CD4-positive, alpha-beta T cell treated with Interleukin-4 for 1 hour (primary cell): ENCODE data around the gene C12orf57.

Experiments used
- DNase-seq, 2 donors: peaks; one replicate each; pipeline ENCODE4 v3.0.0-alpha.2; 2020 to 2022

C12orf57 gene

DNA sequence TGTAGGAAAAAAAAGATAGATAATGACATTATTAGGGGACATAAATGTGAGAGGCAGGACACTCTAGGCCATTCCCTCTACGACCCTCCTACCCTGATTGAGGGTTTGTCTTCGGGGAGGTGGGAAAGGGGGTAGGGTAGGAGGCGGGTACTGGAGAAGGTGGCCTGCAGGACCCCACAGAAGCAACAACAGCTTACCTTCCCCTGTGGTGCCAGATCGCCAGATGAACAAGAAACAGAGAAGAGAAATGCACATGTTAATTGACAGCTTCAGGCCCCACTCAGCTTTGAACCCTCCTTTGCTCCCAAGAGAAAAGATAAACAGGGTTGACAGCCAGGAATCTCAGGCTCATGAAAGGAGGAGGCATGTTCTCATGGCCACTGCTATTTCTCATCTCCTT, 21.9 kb downstream of the C12orf57 start:
- no peak for DNase-seq

DNA sequence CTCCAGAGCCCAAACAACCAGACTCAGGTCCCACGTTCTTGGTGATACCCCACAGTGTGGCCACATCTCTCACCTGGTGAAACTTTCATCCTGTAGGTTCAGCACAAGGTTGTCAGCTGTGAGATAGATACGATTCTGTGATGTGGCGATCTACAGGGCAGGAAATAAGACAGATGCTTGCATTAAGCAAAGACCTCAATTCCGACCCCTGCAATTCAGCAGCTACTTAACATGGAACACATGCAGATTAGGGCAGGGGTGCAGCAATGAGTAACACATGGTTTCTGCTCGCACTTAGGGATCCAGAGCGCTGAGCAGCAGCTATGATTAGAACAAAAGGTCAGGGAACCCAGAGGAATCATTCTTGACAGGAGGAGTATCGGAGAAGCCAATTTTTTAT, 22.5 kb downstream of the C12orf57 start:
- DNase-seq: no peak

GRCh38 chr12:6967651-6968100, 23.9 kb downstream of the C12orf57 start:
- no peak for DNase-seq

GRCh38 chr12:6968426-6968825, 24.6 kb downstream of the C12orf57 start:
- DNase-seq: no peak

- DNase-seq: no peak
These were observed 26.3 kb downstream of the C12orf57 start for GRCh38 chr12:6970096-6970527.

GRCh38 chr12:6974180-6974579, 30.4 kb downstream of the C12orf57 start:
- DNase-seq: no peak

GRCh38 chr12:6975297-6976032, 31.6 kb downstream of the C12orf57 start:
- no peak for DNase-seq

DNA sequence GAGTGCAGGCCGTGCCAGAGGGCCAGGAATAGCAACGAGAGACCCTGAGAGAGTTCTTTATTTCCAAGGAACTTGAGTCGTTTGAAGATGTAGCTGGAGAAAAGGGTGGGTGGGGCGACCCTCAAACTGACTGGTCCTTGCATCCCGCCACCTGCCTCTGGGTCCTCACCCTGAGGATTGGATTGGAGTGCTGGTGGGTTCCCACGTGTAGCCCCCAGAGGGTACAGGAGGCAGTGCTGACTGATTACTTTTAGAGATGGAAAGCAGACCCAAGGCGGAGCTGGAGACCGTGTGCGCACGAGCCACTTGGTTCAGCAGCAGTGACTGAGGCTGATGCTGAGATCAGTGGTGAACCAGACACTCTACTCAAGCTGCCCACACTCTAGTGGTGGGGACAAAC, 33.8 kb downstream of the C12orf57 start:
- DNase-seq: no peak

GRCh38 chr12:6978188-6978587, 34.4 kb downstream of the C12orf57 start:
- no peak for DNase-seq

DNA sequence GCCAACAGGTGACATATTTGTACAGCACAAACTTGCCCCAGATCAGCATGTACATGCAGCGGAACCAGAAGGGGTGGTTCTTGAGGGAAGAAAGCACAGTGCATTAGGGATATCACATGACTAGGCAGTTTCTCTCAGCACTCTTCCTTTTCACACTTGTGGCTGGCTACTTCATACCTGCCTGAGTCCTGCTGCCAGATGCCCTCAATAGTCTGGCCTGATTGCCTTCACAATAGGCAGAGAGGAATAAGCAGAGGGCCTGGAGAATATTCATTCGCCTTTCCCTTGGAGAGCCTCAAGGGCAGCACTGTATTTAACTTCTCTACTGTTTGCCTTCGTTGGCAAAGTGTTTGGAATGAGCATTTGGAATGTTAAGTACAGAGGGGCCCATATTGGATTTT, 34.8 kb downstream of the C12orf57 start:
- DNase-seq: no peak

DNA sequence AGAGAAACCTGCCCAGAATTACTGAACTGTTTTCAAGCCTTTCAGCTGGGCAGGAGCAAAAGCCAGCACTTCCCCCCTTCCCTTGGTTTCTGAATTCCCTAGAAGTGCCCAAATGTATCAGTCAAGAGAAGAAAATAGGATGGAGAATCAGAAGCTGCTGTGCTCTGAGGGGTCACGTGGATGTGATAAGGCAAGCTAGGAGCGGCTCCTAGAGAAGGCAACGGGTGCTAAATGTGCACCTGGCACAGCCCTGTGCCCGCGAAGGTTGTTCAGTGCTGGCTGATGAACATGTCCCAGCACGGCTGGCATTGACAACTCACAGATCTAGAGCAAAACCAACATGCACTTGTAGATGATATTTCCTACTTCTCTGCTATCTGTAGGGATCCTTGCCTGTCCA, 35.2 kb downstream of the C12orf57 start:
- no peak for DNase-seq

GRCh38 chr12:6979453-6979852, 35.6 kb downstream of the C12orf57 start:
- DNase-seq: no peak

DNA sequence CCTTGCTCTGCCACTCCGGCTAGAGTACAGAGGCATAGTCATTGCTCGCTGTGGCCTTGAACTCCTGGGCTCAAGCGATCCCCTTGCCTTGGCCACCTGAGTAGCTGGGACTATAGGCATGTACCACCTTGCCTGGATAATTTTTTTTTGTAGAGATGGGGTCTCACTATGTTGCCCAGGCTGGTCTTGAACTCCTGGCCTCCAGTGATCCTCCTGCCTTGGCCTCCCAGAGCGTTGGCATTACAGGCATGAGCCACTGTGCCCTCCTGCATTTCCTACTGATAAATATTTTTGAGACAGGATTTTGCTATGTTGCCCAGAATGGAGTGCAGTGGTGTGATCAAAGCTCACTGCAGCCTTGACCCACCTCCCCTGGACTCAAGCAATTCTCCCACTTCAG, 36.3 kb downstream of the C12orf57 start:
- no peak for DNase-seq

GRCh38 chr12:6980740-6981139, 36.9 kb downstream of the C12orf57 start:
- no peak for DNase-seq

DNA sequence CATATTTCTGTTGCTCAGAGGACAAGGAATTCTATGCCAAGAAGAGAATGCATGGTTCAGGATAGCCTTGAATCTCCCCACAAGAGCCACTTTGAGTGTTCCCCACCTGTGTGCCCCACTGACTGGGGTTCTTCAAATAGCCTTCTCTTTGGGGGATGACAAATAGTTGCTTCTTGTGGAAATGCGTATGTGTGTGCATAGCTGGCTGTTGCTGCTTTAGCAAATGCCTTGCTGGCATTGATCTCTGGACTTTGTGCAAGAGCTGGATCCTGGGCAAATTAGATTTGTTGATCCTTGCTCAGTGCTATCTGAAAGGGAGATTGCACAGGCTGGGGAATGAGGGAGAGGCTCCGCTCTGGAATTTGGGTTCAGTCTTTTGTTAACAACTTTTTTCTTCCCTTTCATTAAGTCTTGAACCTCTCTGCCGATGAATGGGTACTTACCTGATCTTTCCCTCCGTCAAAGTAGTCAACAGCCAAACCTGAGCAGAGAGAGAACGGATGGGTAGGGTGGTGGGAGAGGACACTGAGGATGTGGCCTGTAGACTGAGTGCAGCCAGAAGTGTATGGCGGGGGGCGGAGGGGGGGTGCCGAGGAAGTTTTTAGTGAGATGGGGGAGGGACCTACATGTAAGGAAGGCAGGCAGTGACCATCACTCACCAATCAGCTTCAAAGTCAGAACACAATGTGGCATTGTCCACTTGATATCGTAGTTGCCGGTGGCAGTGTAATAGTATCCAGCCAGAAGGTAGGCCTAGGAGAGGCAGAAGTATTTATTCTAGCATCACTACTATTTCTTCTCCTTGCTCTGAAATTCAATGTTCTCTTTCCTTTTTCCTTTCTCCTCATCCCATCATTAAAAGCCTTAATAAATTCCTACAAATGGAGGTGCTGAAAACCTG, 37.6 kb downstream of the C12orf57 start:
- no peak for DNase-seq

- no peak for DNase-seq
These were observed 38.7 kb downstream of the C12orf57 start for GRCh38 chr12:6982532-6982931.

- no peak for DNase-seq
These were observed 44.2 kb downstream of the C12orf57 start for GRCh38 chr12:6987956-6988553.
